AG04450 (cell line): ENCODE data around the gene TBKBP1. TPM values are rescaled to one million over a fixed set of nuclear protein-coding genes. Genes with fewer than 3 reads are reported as not detected.

ENCODE experiments used
- CTCF ChIA-PET: fragments of 300-600, 350-600 bp; formaldehyde crosslinking; extraction: SDS; loops from one replicate; lab custom pipeline; 2022; ENCODE audit warnings: antibody characterized with exemption, inconsistent platforms; lab: Charles Lee
- POLR2A ChIA-PET: fragments of 350-600 bp; formaldehyde crosslinking; extraction: SDS; loops from one replicate; lab custom pipeline; 2021; ENCODE audit warnings: antibody characterized with exemption, inconsistent platforms; lab: Yijun Ruan, JAX
- DNase-seq: peaks from one replicate; pipeline ENCODE4 v3.0.0-alpha.2; 2011; ENCODE audit warnings: low read depth, low spot score
- H3K27ac ChIP-seq: one replicate; pipeline ENCODE4 v1.5.1; 2012; ENCODE audit warnings: low read depth, low read length, control low read depth
- H3K27me3 ChIP-seq: one replicate; pipeline ENCODE4 v1.6.0; 2012; ENCODE audit warnings: low read length; ENCODE audit not compliant: control insufficient read depth, insufficient read depth
- H3K4me3 ChIP-seq: 2 replicates; pipeline ENCODE4 v1.5.1; 2011; ENCODE audit warnings: mild to moderate bottlenecking, low read depth, low read length, control low read depth
- H3K9me3 ChIP-seq: 2 replicates; pipeline ENCODE4 v1.5.1; 2012; ENCODE audit warnings: low read length; ENCODE audit not compliant: control insufficient read depth, insufficient read depth
- CTCF ChIP-seq: IDR thresholded peaks from 2 replicates; pipeline ENCODE4 v1.5.1; 2011; ENCODE audit warnings: low read depth, low read length, control low read depth, inconsistent platforms
- polyA plus RNA-seq: library from polyadenylated mRNA; depleted of rRNA; stranded (reverse); fragments of >200 nt; gene quantifications from 2 replicates; pipeline ENCODE4 v1.2.3, GENCODE V29; 2011

TBKBP1 gene
- polyA plus RNA-seq, 1 experiment: 4.8 TPM

DNA sequence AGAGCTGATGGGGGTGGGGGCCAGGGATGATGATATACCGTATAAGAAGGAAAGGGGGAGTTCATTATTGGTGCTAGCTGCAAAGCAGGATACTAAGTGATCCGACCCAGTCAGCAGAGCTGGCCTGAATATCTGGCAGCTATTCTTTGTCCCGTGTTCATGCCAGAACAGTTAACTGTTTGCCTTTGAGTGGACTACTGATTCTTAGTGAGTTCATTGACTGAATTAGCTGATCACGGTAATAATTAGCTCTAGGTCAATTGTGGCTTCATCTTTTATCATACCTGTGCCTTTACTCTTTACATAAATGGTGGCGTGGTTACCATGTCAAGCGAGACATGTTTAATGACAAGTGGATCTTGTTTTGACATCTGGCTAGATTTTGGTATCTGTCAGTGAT, 39.0 kb upstream of the TBKBP1 start:
- CTCF ChIA-PET: interaction anchor here (0.6 to 2.9 kb wide), 2 partner anchors 9 to 711 kb away, joined by 3 to 23 read pairs; no protein-coding TSS in a partner anchor
- H3K9me3 ChIP-seq: no peaks in the 10 kb centered on the region
- no peak overlapping the region for H3K4me3 ChIP-seq
- no peak for DNase-seq
- no peak overlapping the region for H3K27ac ChIP-seq
- no peak for TF ChIP-seq CTCF
- POLR2A ChIA-PET: interaction anchor here (0.6 to 0.7 kb wide), 3 partner anchors 42 to 451 kb away, joined by 3 to 8 read pairs (median 4); no protein-coding TSS in a partner anchor
- no peaks in the 10 kb centered on the region for H3K27me3 ChIP-seq

- Histone ChIP-seq H3K27ac (no peak overlapping the region), H3K4me3 (no peak overlapping the region), H3K27me3 (no peaks in the 10 kb centered on the region), H3K9me3 (no peaks in the 10 kb centered on the region)
- DNase-seq: no peak
- POLR2A ChIA-PET: no interaction called here
- CTCF ChIA-PET: no interaction called here
- TF ChIP-seq CTCF: no peak
Measured at GRCh38 chr17:47660064-47660492, 33.9 kb upstream of the TBKBP1 start.

- TF ChIP-seq CTCF: peak; percentile 79
- Histone ChIP-seq H3K27ac (no peak overlapping the region), H3K27me3 (no peaks in the 10 kb centered on the region), H3K9me3 (no peaks in the 10 kb centered on the region), H3K4me3 (no peak overlapping the region)
- ChIA-PET CTCF (interaction anchor here (0.6 to 2.0 kb wide), 11 partner anchors 9 to 158 kb away, joined by 4 to 23 read pairs (median 8); partner anchors contain the start of genes KPNB1 and OSBPL7), POLR2A (interaction anchor here (1.3 kb wide), 1 partner anchor 11 kb away, joined by 4 read pairs; no protein-coding TSS in a partner anchor)
- no peak for DNase-seq
Measured at GRCh38 chr17:47663912-47664623, 29.9 kb upstream of the TBKBP1 start.

DNA sequence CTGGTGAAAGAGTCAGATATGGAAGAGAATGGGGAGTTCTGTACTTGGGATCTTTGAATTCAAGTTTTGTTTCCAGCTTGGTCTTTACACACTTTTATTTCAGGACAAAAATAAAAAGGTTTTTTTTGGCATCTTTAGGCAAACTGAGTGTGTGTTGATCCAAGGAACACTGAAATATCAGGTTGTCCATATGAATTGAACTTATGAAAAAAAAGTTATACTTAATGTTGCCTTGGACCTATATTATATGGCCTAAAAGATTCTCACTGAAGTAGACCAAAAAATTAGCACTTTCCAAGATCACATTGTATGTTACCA, 29.4 kb upstream of the TBKBP1 start:
- no peaks in the 10 kb centered on the region for H3K9me3 ChIP-seq
- H3K27me3 ChIP-seq: no peaks in the 10 kb centered on the region
- ChIA-PET POLR2A (no interaction called here), CTCF (interaction anchor here (0.8 to 2.0 kb wide), 6 partner anchors 9 to 137 kb away, joined by 4 to 23 read pairs (median 12); partner anchors contain the start of gene KPNB1)
- H3K27ac ChIP-seq: no peak overlapping the region
- no peak overlapping the region for H3K4me3 ChIP-seq
- DNase-seq: no peak
- no peak for TF ChIP-seq CTCF

DNA sequence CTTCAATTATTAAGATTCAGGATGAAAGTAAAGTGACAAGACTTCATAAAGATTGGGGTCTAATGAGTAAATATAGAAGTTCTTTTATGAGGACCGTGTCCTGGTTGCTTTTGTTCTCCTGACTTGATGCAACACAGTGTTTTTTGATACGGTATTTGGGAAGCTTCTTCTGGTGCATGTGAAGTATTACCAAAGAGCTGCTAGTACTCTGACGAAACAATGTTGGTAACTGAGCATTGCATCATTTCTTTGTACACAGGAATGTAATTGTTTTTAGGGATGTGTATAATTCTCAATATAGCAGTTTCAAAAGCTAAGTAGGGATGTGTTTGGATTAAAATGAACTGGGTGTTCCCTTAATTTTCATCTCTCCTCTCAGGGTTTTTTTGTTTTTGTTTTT, 28.3 kb upstream of the TBKBP1 start:
- H3K9me3 ChIP-seq: no peaks in the 10 kb centered on the region
- no peak overlapping the region for H3K27ac ChIP-seq
- POLR2A ChIA-PET: interaction anchor here (0.6 to 1.4 kb wide), 2 partner anchors 17 to 45 kb away, joined by 4 read pairs; no protein-coding TSS in a partner anchor
- DNase-seq: no peak
- H3K27me3 ChIP-seq: no peaks in the 10 kb centered on the region
- no peak overlapping the region for H3K4me3 ChIP-seq
- CTCF ChIA-PET: interaction anchor here (1.8 to 1.9 kb wide), 2 partner anchors 11 to 14 kb away, joined by 14 to 15 read pairs; no protein-coding TSS in a partner anchor
- no peak for TF ChIP-seq CTCF
